ENCODE measurements around the gene GOT1.
A peak's percentile ranks its signal among the peaks of the same experiment; 100 is the strongest.

Gene GOT1

DNA sequence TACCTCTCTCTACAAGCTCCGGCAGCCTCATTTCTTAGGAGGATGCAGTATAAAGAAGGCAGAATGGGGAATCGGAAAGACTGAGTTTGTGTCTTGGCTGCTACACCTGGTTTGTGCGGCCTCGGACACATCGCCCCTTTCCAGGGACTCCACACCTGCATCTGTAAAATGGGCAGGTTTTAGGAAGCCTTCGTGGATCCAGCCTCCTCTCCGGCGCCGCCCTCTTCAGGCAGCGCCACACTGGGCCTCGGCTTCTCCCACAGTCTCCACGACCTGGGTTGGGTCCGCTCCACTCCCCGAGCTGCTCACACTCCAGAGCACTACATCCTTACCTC lies 341 bp downstream of the GOT1 start:
- TF ChIP-seq, protein P1, sequence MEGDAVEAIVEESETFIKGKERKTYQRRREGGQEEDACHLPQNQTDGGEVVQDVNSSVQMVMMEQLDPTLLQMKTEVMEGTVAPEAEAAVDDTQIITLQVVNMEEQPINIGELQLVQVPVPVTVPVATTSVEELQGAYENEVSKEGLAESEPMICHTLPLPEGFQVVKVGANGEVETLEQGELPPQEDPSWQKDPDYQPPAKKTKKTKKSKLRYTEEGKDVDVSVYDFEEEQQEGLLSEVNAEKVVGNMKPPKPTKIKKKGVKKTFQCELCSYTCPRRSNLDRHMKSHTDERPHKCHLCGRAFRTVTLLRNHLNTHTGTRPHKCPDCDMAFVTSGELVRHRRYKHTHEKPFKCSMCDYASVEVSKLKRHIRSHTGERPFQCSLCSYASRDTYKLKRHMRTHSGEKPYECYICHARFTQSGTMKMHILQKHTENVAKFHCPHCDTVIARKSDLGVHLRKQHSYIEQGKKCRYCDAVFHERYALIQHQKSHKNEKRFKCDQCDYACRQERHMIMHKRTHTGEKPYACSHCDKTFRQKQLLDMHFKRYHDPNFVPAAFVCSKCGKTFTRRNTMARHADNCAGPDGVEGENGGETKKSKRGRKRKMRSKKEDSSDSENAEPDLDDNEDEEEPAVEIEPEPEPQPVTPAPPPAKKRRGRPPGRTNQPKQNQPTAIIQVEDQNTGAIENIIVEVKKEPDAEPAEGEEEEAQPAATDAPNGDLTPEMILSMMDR (IDR thresholded peaks at IDR 0.05; ENCODE audit: insufficient read depth, low read depth, low read length, missing control alignments): no peak
- DNase-seq (ENCODE audit: low read depth): no peak
- peak overlapping the region; percentile 94 for H3K4me3 ChIP-seq (ENCODE audit: low read length)

DNA sequence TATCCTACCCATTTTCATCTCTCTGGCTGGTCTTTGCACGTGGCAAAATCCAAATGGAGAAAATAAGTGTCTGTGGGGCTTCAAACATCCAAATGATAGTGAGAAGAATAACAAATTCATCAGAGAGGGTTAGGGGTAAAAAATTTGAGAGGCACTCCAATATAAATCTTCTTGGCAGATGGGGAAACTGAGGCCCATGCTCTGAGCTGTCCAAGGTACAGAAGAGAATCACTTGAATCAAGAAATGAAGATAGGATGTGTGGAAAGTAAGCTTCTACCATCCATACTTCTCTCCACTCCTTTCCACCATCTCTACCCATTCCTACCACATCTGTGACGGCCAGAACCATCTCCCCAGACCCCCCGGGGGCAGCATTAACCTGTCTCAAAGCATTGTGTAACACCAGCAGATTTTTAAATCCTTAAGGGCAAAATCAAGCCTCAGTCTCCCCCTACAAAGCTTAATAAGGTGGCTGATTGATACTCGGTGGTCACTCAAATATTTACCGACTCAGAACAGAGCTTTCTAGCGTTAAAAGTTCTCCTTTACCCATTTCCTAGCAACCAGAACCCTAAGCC lies 818 bp downstream of the GOT1 start:
- TF ChIP-seq, protein P1 (IDR thresholded peaks at IDR 0.05; ENCODE audit: insufficient read depth, low read depth, low read length, missing control alignments): no peak
- peak overlapping the region; percentile 94 for H3K4me3 ChIP-seq (ENCODE audit: low read length)
- DNase-seq (ENCODE audit: low read depth): no peak

DNA sequence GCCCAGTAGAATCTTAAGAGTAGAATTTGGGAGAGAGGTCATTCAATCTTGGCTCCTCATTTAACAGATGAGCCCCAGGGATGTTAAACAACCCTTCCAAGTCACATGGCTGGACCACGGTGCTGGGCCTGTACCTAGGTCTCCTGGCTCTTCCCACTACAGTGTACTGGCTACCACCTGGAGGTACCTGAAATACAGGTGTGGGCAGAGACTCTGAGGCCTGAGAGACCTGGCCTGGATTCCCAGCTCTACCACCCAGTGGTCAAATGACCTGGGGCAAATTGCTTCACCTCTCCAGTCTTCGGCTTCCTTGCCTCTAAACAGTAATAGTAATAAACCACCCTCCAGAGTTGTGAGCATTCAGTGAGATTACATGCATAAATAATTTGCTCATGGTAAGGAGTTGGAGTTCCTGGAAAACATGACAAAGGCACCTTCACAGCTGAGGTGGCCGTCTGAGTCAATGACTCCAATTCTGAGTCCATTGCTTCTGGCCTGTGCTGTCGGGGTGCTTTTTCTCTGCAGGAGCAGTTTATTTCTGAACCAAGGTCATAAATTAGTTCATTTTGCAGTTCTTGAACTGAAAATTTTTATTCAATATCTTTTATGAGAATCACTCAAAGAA lies 2.7 kb downstream of the GOT1 start:
- H3K4me3 ChIP-seq (ENCODE audit: low read length): no peak overlapping the region
- TF ChIP-seq, protein P1 (IDR thresholded peaks at IDR 0.05; ENCODE audit: insufficient read depth, low read depth, low read length, missing control alignments): no peak
- DNase-seq (ENCODE audit: low read depth): no peak

DNA sequence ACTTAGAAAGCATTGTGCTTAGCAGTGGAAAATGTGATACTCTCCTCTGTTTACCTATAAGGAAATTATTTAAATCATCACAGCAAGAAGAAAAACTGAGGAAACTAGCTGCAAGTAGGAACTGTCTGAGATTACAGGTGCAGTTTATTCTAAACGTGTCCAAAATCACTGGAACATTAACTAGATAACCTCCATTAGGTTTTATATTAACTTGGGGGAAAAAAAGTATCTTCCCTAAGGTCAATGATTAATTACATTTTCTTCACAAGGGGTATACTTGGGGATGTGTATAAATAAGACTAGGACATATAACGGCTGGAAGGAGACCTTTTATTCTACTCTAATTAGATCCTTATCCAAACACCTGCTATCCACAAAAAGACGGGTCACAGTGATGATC lies 3.7 kb downstream of the GOT1 start:
- no peak for DNase-seq (ENCODE audit: low read depth)
- TF ChIP-seq, protein P1 (IDR thresholded peaks at IDR 0.05; ENCODE audit: insufficient read depth, low read depth, low read length, missing control alignments): no peak
- no peak overlapping the region for H3K4me3 ChIP-seq (ENCODE audit: low read length)

DNA sequence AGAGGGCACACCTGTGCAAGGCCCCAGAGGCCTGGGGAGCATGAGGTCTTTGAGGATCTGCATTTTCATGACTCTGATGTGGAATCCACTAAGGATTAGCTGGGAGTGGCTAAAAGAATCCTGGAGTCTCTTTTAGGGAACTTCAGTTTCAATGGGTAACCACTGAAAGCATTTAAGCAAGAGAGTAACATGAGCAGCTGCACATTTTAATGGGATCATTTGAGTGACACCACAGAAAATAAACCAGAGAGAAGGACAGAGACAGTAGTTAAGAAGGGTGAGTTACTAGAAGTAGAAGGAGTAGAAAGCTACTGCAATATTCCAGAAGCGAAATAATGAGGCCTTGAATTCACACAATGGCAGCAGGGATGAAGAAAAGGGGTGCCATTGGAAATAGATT lies 5.2 kb downstream of the GOT1 start:
- TF ChIP-seq, protein P1 (IDR thresholded peaks at IDR 0.05; ENCODE audit: insufficient read depth, low read depth, low read length, missing control alignments): no peak
- DNase-seq (ENCODE audit: low read depth): no peak
- no peak overlapping the region for H3K4me3 ChIP-seq (ENCODE audit: low read length)

DNA sequence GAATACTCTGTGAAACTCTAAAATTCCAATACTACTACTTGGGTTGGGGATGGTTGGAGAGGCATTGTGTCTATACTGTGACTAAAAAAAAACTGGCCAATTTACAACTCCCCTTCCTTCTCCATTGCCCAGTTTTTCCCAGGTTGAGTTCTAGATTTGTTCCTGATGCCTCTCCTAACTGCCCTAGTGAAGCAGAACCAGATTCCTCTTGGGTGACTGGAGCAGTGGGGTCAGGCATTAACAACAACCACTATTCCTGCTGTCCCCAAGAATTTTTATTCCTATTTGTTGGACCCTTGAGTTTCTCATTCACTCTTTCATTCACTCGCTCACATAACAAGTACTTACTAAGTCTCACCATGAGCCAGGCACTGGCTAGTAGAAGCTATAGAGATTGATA lies 5.8 kb downstream of the GOT1 start:
- TF ChIP-seq, protein P1 (IDR thresholded peaks at IDR 0.05; ENCODE audit: insufficient read depth, low read depth, low read length, missing control alignments): no peak
- no peak for DNase-seq (ENCODE audit: low read depth)

DNA sequence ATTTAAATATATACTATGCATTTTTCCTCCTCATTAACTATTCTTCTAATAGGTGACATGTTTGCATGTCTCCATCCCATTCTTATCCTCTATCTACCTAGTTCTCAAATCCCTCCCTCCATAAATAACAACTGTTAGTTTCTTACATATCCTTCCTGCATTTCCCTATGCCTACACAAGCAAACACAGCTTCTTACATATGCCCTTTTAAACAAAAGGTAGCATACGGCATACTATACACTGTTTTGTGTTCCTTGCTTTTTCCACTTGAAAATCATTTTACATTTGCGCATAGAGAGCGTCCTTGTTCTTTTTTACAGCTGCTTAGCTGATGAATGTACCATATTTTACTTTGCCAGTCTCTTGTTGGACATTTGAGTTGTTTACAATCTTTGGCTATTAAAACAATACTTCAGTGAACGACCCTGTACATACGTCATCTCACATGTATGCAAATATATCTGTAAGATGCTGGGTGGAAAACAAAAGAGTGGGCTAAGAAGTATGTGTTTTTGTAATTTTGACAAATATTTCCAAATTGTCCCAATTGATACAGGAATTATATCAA lies 7.8 kb downstream of the GOT1 start:
- TF ChIP-seq, protein P1 (IDR thresholded peaks at IDR 0.05; ENCODE audit: insufficient read depth, low read depth, low read length, missing control alignments): no peak
- H3K4me3 ChIP-seq (ENCODE audit: low read length): no peak overlapping the region
- no peak for DNase-seq (ENCODE audit: low read depth)

More for the DNA sequence above, 5.8 kb downstream of the GOT1 start:
- H3K4me3 ChIP-seq (ENCODE audit: low read length): no peak overlapping the region

All from epithelial cell of esophagus (primary cell).